ENCODE results near the gene LRRC28.

Gene LRRC28

DNA sequence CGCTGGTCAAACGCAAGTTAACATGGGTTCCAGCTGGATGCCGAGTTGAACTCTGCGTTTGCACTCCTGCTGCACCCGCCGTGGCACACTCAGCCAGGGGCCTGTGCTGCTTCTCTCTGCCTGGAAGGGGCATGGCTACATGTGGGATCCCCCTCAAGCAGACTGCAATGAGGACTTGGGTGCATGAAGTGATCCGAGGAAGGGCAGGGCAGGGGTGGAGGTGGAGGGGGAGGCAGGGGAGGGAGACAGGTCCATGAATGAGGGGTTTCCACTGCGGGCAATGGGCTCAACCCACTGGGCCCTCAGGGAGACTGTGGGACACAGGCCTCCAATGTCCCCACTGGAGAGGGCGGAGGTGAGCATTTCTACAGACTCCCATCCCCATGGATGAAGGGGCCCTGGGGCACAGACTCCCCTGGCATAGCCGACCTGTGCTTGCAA is 172.9 kb downstream of the LRRC28 start:
- no peak for DNase-seq

DNA sequence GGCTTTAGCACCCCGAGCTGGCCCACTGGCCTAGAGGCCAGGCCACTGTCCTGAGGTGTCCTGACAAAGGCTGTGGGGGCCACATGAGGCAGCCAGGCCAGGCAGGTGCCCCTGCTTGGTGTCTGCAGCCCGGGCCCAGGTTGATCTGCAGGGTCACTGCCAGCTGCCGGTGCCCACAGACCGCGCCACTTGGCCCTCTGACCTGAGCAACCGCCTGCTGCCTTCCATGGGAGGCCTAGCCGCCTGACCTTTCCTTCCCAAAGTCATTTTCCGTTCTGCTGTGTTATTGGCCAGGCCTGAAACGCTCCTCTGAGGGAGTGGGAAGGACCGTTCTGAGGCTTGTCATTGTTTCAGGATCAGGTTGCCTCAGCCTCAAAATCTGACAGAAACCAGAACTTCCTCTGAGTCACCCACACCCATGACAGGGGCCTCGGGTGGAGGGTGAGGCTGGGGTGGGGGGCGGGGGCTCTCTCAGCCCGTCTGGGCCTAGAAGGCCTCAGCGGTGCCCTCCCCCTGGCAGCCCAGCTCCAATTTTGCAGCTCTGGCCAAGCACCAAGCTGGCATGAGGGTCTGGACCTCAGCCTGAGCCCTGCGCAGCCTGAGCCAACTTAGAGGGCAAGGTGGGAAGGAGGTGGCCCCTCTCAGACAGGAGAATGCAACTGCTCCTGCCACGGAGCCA is 173.8 kb downstream of the LRRC28 start:
- DNase-seq: peak; percentile 53 to 71

DNA sequence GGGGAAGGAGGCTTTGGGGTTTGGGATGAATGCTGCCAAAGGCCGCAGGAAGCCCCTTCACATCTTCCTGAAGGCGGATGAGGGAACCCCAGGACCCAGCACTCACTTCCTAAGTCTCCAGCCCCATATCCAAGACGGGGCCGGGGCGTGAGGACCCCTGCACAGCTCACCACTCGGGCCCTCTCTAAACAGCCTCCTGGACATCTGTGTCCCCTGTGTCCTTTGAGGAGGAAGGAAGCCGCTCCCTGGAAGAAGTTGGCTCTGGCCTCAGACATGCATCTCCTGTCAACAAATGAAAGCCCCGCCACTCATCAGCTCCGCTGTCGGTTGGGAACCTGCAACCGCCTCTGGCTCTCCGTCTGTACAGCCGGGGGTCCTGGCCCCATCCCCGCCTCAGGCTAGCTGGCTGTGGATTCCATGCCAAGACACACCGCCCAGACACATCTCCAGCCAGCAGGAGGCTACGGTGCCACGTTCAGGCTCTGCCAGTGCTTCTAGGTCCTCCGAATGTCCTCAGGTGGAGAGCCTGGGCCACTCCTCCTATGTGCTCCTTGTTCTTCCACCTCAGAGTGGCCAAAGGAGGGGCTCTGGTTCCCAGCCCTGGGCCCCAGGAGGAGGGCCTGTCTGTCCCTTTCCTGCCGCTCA is 174.5 kb downstream of the LRRC28 start:
- DNase-seq: no peak

DNA sequence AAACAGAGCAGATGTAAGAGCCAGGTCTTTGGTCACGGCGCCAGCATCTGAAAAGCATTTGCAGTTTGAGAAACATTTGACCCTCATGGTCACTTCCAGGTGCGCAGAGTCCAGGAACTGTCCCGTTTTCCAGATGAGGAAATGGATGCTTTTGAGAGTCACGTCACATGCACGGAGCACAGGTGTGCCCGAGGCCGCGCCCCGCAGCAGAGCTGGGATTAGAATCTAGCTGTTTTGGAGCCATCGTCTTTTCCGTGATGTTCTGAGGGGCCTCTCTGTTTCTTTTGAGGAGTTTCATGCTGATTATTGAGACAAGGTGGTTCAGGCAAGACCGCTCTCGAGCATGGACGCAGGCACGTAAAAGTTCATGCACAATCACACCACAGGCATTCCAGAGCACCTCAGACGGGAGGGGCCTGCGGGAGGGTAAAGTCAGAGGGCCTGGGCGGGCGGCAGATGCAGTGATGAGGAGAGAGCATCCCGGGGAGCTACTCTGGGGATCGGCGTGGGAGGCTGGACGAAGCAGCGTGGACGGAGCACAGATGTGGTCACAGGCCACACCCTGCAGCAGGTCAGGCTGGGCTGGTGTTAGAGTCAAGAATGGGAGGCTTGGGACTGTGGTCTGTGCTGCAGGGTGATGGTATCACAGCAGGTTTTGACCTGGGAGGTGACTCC is 175.3 kb downstream of the LRRC28 start:
- DNase-seq: no peak

DNA sequence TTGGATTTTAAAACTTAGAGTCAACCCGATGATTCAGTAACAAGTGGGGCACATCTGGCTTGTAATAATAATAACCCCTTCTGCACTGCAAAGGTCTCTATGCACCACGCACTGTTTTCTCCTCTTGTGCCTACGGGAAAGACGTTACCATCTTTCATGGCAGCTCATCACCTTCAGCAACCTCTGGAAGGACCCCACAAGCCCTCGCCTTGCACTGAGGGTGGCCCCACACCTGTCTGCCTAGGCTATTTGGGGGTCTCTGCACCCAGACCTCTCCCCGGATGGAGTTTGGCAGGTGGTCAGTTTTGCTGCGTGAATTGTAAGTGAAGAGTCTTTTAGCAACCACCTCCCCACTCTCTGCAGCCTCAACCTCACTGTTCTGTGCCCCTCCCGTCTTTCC is 175.9 kb downstream of the LRRC28 start:
- DNase-seq: no peak

DNA sequence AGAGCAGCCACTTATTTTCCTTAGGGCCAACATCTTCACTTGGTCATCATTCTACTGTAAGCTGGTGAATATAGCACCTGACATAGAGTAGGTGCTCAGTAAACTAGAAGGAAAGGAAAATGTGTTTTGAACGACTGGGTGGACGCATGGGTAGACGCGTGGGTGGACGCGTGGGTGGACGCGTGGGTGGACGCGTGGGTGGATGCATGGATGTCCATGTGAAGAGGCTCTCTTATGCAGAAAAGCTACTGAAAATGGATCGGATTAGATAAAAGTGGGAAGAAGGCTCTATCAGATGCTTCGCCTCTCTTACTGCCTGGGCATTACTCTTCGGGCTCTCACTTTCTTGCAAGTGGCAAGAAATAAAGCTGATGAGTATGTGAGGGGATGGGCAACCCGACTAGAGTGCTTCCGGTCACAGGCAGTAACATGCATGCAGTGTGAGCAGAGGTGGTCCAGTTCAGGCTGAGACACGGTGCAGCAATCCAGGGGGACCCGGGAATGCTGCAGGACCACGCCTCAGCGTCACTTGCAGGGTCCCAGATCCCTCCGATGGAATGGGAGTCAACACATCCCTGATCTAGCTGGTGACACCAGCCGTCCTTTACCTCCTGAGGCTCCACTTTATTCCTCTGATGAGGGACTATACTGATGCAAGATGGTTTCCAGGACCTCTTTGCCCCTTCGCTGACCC is 176.5 kb downstream of the LRRC28 start:
- DNase-seq: no peak

DNA sequence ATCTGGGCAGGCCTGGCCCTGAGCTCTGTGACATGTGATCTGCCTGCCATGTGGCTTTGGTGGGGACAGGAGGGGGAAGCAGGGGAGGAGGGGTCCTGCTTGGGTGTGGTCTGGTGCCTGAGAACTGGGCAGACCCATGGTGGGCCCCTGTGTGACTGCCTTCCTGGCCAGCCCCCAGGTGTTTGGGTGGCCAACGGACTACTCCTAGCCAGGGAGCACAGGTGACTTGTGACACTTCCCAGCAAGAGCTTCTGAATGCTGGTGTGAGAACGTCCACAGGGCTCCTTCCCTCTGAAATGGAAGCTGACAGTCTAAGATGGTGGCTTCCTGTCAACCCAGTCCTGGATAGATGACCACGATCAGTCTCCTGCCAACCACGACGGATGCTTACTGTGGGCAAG is 178.4 kb downstream of the LRRC28 start:
- no peak for DNase-seq

DNA sequence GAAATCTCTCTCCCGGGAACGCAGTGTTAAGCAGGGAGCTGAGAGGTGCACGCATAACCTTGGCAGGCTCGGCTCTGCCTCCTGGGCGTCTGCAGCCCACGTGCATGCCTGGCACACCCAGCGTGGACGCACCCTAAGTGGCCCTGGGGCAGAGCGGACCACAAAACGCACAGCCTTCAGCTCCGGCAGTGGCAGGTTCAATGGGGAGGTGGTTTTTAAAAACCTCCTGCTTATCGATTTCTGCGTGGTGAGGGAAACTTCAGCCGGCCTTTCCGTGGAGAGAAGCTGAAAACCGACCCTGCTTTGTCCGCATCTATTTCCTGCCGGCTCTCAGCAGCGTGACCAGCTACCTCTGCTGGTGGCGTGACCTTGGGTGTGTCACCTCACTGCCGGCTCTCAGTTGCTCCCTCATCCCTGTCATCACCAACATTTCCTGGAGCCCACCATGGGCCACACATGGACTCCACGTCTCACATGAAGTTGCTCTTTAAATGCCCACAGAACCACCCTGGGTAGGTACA is 179.7 kb downstream of the LRRC28 start:
- DNase-seq: no peak

DNA sequence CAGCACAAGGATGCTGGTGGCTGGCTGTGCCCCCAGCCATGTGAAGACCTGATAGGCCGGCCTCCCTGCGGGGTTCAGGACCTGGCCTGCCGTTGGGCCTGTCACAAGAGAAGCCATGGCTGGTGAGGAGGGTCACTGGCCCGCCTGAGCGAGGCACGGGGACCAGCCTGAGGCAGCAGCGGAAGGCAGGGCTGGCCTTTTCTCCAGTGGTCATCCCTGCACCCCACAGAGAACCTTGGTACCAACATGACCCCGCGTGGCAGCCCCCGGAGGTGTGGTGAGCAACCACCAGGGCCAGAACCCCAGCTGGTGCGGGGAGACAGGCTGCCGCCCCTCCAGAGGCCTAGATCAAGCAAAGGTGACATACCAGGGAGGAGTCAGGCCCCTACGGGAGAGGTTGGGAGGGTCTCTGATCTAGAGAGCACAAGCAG is 180.4 kb downstream of the LRRC28 start:
- no peak for DNase-seq

DNA sequence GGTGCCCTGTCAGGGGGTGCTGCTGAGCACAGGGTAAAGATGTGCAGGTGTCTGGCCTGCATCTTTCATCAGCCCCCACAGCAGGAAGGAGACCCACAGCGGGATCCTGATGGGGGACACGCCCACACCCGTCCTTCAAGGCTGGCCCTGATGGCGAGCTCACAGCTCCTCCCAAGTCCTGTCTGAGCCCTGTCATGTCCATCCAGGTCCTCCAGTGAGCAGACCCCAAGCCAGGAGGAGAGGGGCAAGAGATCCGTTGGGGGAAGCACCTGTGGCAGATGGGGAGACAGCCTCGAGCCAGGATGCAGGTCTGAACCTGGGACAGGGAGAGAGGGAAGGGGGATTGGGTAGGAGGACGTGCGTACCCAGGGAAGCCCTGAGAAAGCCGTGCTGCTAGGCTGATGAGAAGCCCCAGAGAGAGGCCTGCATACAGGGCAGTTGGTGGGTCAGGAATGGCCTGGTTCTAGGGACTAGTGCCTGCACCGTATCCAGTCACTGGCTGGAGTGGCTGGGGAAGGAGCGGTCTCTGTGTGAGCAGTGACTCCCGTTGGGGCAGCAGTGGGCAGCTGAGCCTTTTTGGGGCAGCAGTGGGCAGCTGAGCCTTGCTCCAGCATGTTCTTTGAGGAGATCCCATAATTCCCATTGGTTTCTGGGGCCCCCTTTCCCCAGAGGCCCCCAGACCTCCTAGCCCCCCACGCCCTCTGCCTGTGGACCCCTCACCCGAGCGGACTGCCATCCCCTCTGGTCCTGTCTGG is 181.2 kb downstream of the LRRC28 start:
- no peak for DNase-seq

DNA sequence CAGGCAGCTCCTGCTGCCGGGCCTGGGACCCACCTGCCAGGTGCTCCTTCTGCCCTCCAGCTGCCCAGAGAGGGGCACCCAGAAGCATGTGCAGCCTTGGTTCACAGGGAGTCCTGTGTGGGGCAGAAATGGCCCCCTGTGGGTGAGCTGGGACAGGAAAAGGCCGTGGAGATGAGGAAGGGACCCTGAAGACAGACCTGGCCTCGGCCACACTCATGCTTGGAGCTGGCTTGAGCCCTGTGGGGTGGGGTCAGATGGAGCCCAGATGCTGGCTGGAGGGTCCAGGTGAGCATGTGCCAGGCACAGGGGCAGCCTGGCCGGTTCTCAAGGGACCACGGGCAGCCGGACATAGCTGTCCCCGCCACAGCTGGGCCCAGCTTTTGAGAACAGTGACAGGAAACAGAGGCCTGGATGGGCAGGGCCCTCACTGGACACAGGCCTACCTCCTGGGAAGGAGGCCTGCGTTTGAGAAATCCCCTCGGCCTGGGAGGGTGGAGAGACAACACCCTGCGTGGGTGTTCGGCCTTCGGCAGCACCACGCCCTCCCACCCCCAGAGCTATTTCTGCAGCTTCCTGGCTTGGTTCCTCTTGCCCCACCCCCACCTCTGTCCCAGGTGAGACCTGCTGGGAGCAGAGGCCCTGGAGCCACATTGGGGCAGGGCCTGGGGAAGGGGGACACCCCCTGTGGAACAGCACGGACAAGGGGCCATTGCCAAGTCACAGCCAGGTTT is 181.9 kb downstream of the LRRC28 start:
- DNase-seq: no peak

DNA sequence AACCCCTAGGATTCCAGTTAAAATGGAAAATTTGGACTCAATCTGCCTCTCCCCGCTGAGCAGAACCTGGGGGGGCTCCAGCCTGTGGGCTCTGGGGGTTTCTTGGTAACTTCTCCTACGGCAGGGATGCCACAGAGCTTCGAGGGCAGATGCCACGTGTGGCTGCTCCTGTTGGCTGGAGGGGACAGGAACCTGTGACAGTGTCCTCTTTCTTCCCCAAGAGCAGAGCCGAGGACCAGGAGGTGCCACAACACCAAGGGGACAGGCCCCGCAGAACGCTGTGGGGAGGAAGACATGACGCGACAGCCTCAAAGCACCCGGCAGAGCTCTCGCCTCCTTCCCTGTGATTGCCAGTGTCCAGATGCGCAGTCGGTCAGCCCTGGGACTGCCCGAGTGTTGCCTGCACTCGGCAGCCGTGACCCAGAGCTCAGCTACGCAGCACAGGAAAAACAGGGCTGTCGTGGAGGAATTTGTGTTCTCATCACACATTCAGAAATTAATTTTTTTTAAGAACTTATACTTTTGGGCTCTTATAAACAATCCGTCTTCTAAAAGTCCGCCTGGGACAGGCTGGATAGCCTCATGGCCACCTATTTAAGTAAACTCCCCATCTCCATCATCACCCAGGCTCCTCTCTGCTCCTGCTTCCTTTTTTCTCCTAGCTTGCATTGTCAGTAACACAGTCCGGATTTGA is 182.6 kb downstream of the LRRC28 start:
- no peak for DNase-seq

DNA sequence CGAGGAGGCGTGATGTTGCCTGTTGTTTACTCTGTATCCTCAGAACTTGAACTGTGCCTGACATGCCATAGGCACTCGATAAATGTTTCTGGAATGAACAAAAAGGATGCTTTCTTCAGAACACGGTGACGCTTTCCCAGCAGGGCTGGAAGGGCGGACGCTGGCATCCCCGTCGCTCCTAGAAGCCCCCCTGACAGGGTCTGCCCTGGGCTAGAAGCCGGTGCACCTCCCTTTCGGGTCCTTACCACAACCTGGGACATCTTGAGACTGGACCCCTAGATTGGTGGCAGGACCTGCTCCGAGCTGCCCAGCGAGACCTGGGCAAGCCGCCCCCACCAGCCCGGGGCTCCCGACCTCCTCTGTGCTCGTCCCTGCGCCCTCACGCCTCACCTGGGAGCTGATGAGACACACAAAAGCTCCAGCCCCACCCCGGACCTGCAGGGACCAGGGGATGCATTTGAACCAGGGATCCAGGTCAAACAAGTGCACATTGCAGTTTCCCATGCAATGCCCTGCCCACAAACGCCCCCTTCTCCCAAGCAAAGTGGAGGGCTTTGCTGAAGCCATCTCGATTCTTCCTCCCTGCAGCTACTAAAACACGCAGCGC is 183.3 kb downstream of the LRRC28 start:
- no peak for DNase-seq

DNA sequence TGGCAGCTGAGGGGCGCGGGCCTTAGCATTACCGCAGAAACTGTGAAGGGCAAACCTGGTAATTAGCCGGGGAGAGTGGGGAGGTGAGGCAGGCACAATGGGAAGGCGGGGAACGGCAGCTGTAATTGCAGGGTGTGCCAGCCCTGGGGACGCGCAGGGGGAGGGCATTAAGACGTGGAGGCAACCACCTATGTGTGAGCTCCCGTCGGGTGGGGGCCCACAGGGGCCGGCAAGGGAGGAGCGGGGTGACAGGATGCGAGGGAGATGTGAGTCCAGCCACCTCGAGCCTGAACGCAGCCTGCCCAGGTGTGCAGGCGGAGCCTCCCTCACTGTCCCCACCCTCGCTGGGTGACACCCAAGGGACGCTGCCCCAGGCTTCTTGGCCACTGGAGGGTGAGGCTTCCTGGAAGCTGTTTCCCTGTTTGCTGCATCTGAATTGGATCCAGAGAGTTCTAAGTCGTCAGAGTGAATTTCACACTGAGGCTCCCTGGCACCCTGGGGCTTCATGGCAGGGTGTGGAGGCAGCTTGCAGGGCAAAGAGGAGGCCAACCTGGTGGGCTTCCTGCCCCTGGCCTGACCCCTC is 183.9 kb downstream of the LRRC28 start:
- no peak for DNase-seq

DNA sequence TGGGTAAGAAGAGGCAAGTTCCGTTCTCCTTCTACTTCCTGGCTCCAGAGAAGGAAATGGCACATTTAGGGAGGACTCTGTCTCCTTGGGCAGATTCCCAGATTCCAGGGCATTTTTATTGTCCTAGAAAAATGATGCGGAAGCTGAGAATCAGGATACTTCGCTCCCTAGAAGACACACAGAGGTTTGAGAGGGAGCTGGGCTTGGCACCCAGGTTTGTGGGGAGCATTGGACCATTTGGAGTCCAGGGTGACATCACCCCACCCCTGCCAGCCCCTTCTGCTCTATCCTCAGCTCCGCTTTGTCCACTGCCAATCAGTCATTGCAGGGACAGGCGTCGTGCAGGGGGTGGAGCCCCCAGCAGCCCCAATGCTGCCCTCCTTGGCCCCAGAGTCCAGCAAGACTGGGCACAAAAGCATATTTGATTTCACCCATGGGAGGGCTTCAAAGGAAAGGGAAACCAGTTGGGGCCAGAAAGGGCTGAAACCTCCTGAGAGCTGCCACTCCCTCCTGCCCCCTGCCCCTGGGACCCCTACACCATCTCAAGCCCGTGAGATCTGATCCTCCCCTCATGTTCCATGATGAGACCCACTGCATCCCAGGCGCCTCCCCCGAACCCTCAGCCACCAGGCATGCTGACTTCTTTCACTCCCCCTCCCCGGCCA is 184.7 kb downstream of the LRRC28 start:
- peak in 1 of 2 experiments; percentile 1 for DNase-seq

DNA sequence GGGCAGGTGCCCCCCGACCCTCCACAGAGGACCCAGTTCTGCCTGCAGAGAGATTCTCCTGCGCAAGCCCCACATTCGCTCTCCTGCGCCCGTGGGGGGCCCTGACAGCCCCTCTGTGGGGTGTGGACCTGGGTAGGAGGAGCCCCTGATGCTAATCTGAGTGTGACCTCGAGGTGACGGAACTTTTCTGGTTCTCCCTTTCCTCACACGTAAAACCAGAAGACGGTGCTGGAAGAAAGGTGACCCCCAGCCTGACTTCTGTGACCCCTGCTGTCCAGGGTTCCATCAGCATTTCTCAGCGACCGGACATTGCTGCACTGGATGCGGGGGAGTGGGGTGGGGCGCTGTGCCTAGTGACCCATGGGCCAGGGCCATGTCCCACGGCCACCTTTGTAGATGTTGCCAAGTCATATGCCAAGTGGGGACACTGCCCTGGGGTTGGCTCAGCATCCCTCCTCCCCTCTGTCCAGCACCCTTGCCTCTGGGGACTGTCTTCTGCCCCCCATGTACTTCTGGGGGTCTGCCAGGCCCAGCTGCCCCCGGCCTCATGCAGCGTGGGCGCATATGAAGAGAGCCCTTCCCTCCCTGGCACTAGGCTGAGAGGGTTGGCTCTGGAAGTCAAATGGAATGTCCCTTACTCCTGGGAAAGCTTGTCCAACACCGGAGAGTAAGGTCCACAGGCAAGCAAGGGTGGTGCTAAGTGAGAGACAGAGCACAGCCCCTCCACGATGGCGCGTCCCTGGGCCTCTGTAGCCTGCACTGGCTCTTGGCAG is 185.4 kb downstream of the LRRC28 start:
- peak in 1 of 2 experiments; percentile 2 for DNase-seq

DNA sequence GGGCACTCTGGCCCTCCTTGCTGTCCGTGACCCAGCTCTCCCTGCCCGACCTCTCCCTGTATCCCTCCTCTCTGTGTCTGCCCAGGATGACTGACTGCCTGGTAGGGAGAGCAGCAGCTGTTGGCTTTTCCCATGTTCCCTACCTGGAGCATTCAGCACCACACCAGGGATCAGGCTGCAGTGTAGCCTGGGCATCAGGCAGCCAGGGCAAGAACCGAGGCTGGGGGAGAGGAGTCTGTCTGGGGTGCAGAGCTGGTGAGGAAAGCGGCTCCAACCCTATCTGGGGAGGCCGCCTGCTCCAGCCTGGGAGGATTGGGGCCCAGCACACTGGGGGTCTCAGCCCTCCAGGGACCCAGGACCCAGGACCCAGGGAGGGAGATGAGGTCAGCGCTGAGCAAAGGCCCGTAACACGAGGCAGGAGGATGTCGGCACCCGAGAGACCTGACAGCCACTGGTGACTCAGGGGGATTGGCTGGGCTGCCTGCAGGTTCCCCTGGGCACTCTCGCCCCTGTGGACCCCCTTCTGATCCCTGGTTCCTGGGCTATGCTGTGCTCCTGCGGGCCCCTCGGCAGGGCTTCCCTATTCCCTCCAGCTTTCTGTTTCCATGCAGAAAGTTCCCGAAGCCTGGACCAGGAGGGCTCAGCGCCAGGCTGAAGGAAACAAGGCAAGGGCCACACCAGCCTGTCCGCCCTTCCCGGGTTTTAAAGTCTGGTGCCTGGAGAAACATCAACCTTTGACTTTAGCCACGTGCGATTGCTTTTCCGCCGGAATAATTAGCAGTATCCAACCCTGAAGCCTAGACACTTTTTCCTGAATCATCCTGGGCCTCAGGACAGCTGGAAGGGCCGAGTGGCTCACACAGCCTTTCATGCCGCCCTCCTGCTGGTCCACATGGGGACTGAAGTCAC is 186.3 kb downstream of the LRRC28 start:
- DNase-seq: peak in 1 of 2 experiments; percentile 3

DNA sequence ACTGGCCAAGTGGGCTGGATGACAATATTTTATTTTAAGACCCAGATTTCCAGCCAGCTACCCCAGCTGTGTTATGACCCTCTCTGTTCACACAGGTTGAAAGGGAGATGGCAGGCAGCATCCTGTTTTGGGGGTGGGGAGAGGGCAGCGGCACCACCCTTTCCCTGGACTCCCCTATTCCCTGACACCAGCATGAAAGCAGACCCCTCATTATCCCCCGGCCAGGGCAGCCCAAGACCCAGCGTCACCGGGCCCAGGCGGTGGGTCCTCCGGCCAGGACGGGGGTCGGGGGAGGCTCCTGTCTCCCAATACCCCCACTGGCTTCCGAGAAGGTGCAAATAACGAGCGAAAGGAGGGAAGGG is 186.9 kb downstream of the LRRC28 start:
- peak in 1 of 2 experiments; percentile 2 for DNase-seq
